K562 (cell line): ENCODE data around the gene CCDC9B. TPM values are rescaled to one million over a fixed set of nuclear protein-coding genes. Genes with fewer than 3 reads are reported as not detected.
A peak's percentile ranks its signal among the peaks of the same experiment; 100 is the strongest.

Experiments used
- ETV1 ChIP-seq: fragments of 450-650 bp; conservative IDR thresholded peaks from 2 replicates; pipeline ENCODE4 v1.6.1; 2016; ENCODE audit warnings: missing genetic modification characterization, control low read depth, low read depth, missing compliant biosample characterization
- EWSR1 ChIP-seq: fragments of 450-650 bp; IDR thresholded peaks from 2 replicates; pipeline ENCODE4 v1.6.1; 2018; ENCODE audit warnings: borderline replicate concordance, mild to moderate bottlenecking, low read depth, moderate library complexity; ENCODE audit not compliant: partially characterized antibody
- HDAC8 ChIP-seq: fragments of 450-650 bp; IDR thresholded peaks from 2 replicates; pipeline ENCODE4 v1.6.1; 2016; ENCODE audit warnings: mild to moderate bottlenecking, missing genetic modification characterization, moderate library complexity, missing compliant biosample characterization
- KDM4B ChIP-seq, 2 experiments: fragments of 450-650 bp in 1 of 2; sonication (generic) in 1 of 2; IDR thresholded peaks; 2 replicates each; pipeline ENCODE4 v1.6.1; 2016 to 2017; ENCODE audit warnings: borderline replicate concordance in 2 of 2, antibody characterized with exemption in 1 of 2, low read depth in 1 of 2, mild to moderate bottlenecking in 1 of 2
- MBD2 ChIP-seq: sonication (generic); IDR thresholded peaks from 2 replicates; pipeline ENCODE4 v1.6.1; 2016; ENCODE audit warnings: low read depth, borderline replicate concordance
- PHB2 ChIP-seq: fragments of 450-650 bp; IDR thresholded peaks from 2 replicates; pipeline ENCODE4 v1.6.1; 2017; ENCODE audit warnings: low read depth
- THRAP3 ChIP-seq: fragments of 450-650 bp; IDR thresholded peaks from 2 replicates; pipeline ENCODE4 v1.6.1; 2016; ENCODE audit warnings: mild to moderate bottlenecking, inconsistent platforms, borderline replicate concordance
- ZBTB11 ChIP-seq, 3 experiments: fragments of 200-800 bp in 1 of 3; fragments of 250-450 bp in 1 of 3; fragments of 450-650 bp in 1 of 3; sonication (Bioruptor Pico) in 1 of 3; sonication (Bioruptor generic) in 1 of 3; formaldehyde crosslinking in 1 of 3; IDR thresholded peaks; 2 replicates each; pipeline versions ENCODE4 v1.6.1 to v1.8.0; 2016 to 2022; ENCODE audit warnings: mild to moderate bottlenecking in 2 of 3, missing genetic modification characterization in 2 of 3, missing compliant biosample characterization in 1 of 3, moderate library complexity in 1 of 3
- ZNF274 ChIP-seq: IDR thresholded peaks from 2 replicates; pipeline ENCODE4 v1.6.1; 2011; ENCODE audit warnings: low read depth, mild to moderate bottlenecking, low read length, moderate library complexity, borderline replicate concordance
- ZNF311 ChIP-seq: fragments of 250-450 bp; sonication (Bioruptor Pico); IDR thresholded peaks from 2 replicates; pipeline ENCODE4 v1.4.0; 2020; ENCODE audit warnings: mild to moderate bottlenecking, moderate library complexity
- ZNF551 ChIP-seq: fragments of 250-450 bp; sonication (Bioruptor Pico); IDR thresholded peaks from 2 replicates; pipeline ENCODE4 v1.5.0; 2021; ENCODE audit warnings: mild to moderate bottlenecking, moderate library complexity
- polyA plus RNA-seq, 8 experiments: library from polyadenylated mRNA; depleted of rRNA in 4 of 8; stranded (reverse) in 5 of 8; unstranded in 3 of 8; fragments of >200 nt; fragmentation: Nextera tagmentation in 2 of 8; fragmentation: Illumina TruSeq in 1 of 8; extraction: Ambion mirVana in 2 of 8; extraction: Trizol in 1 of 8; gene quantifications; 2 replicates each; pipeline versions ENCODE4 v1.2.1 to v1.2.3, GENCODE V29; 2011 to 2014; ENCODE audit warnings: inconsistent platforms in 1 of 8, missing spikeins in 1 of 8
- total RNA-seq, 7 experiments: library from RNA; depleted of rRNA in 6 of 7; stranded (reverse); fragments of >200 nt in 6 of 7; fragmentation: Illumina TruSeq in 2 of 7; extraction: Trizol in 2 of 7; gene quantifications; 2 replicates each; pipeline versions ENCODE4 v1.2.1 to v1.2.3, GENCODE V29; 2011 to 2021; ENCODE audit warnings: low replicate concordance in 1 of 7
- TF ChIP-seq, protein P1 (sequence below): fragments of 250-450 bp; sonication (Bioruptor Pico); IDR thresholded peaks from 2 replicates; pipeline ENCODE4 v1.9.0; 2021; ENCODE audit warnings: mild to moderate bottlenecking
- TF ChIP-seq, protein P2 (sequence below), 2 experiments: fragments of 450-650 bp; formaldehyde crosslinking in 1 of 2; IDR thresholded peaks; 2 replicates each; pipeline versions ENCODE4 v1.4.0 to v1.6.1; 2014 to 2020; ENCODE audit warnings: mild to moderate bottlenecking in 2 of 2, borderline replicate concordance in 1 of 2, low read depth in 1 of 2

CCDC9B gene
- total and polyA plus RNA-seq, 9 of the 15 experiments (the other 6 are each of a cell fraction or from before 2014, with no cell fraction given): 0.01 to 0.47 (median 0.15) TPM; not detected in 1

GRCh38 chr15:40282147-40282868, 58.4 kb downstream of the CCDC9B start (continued):
- TF ChIP-seq, protein P1, sequence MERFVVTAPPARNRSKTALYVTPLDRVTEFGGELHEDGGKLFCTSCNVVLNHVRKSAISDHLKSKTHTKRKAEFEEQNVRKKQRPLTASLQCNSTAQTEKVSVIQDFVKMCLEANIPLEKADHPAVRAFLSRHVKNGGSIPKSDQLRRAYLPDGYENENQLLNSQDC (CRISPR knock-in tag): no peak
- TF ChIP-seq ETV1 (tag) (no peak), PHB2 (no peak), ZNF551 (CRISPR knock-in tag) (no peak), MBD2 (no peak), ZBTB11 (CRISPR knock-in tag; IDR thresholded peaks at IDR 0.05) (no peak), EWSR1 (no peak), THRAP3 (no peak), ZNF311 (CRISPR knock-in tag) (no peak), KDM4B (IDR thresholded peaks at IDR 0.05; ENCODE audit: borderline replicate concordance in 2 of 2, low read depth in 1 of 2) (no peak), ZNF274 (no peak), HDAC8 (tag) (0 out of 2 replicates have a peak, but pooled peaks have one; percentile 40)
- TF ChIP-seq, protein P2, sequence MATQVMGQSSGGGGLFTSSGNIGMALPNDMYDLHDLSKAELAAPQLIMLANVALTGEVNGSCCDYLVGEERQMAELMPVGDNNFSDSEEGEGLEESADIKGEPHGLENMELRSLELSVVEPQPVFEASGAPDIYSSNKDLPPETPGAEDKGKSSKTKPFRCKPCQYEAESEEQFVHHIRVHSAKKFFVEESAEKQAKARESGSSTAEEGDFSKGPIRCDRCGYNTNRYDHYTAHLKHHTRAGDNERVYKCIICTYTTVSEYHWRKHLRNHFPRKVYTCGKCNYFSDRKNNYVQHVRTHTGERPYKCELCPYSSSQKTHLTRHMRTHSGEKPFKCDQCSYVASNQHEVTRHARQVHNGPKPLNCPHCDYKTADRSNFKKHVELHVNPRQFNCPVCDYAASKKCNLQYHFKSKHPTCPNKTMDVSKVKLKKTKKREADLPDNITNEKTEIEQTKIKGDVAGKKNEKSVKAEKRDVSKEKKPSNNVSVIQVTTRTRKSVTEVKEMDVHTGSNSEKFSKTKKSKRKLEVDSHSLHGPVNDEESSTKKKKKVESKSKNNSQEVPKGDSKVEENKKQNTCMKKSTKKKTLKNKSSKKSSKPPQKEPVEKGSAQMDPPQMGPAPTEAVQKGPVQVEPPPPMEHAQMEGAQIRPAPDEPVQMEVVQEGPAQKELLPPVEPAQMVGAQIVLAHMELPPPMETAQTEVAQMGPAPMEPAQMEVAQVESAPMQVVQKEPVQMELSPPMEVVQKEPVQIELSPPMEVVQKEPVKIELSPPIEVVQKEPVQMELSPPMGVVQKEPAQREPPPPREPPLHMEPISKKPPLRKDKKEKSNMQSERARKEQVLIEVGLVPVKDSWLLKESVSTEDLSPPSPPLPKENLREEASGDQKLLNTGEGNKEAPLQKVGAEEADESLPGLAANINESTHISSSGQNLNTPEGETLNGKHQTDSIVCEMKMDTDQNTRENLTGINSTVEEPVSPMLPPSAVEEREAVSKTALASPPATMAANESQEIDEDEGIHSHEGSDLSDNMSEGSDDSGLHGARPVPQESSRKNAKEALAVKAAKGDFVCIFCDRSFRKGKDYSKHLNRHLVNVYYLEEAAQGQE (IDR thresholded peaks at IDR 0.05; ENCODE audit: borderline replicate concordance): peak; percentile 42; the same call in 1 of the 2 replicates
- TF ChIP-seq, protein P2 (CRISPR knock-in tag; IDR thresholded peaks at IDR 0.05; ENCODE audit: low read depth): no peak
